Skeletal muscle satellite cell (primary cell): ENCODE results near the gene ENGASE.

Source experiments
- H3K27me3 ChIP-seq: 2 replicates; pipeline ENCODE4 v1.7.0; 2013; ENCODE audit warnings: low read length; ENCODE audit not compliant: control insufficient read depth, insufficient read depth
- H3K36me3 ChIP-seq: 2 replicates; pipeline ENCODE4 v1.7.0; 2013; ENCODE audit warnings: mild to moderate bottlenecking, control low read depth, low read length; ENCODE audit not compliant: insufficient read depth
- H3K4me1 ChIP-seq: 2 replicates; pipeline ENCODE4 v1.7.0; 2013; ENCODE audit warnings: low read length; ENCODE audit not compliant: control insufficient read depth, insufficient read depth
- H3K4me2 ChIP-seq: 2 replicates; pipeline ENCODE4 v1.7.0; 2013; ENCODE audit warnings: mild to moderate bottlenecking, low read length
- H3K4me3 ChIP-seq: 2 replicates; pipeline ENCODE4 v1.7.0; 2013; ENCODE audit warnings: low read length
- H3K9ac ChIP-seq: 2 replicates; pipeline ENCODE4 v1.7.0; 2013; ENCODE audit warnings: mild to moderate bottlenecking, low read depth, low read length, moderate library complexity
- H3K9me3 ChIP-seq: replicated peaks from 2 replicates; pipeline ENCODE4 v1.7.0; 2013; ENCODE audit warnings: mild to moderate bottlenecking, control low read depth, low read length

Gene ENGASE

DNA sequence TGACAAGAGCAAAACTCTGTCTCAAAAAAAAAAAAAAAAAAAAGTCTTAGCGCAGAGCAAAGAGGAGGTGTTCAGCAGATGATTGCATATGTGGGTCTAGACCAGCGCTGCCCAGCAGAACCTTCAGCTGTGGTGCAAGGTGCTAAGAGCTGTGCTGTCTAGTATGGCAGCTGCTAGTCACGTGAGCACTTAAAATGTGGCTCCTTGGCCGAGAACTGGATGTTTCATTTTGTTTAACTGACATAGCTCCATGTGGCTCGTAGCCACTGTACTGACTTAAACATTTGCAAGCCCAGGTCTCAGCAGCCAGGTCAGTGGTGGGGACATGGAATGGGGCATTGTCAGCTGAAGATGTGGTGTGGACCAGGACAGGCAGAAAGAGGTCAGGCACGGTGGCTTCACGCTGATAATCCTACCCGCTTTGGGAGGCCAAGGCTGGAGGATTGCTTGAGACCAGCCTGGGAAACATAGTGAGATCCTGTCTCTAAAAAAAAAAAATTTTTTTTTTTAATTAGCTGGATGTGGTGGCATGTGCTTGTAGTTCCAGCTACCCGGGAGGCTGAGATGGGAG lies 41.5 kb upstream of the ENGASE start:
- no peak overlapping the region for H3K4me3 ChIP-seq
- H3K36me3 ChIP-seq: no peaks in the 10 kb centered on the region
- H3K9me3 ChIP-seq: no peaks in the 10 kb centered on the region
- peaks cover 21% of the 10 kb centered on the region for H3K27me3 ChIP-seq
- no peak overlapping the region for H3K4me2 ChIP-seq
- peaks cover 33% of the 10 kb centered on the region for H3K4me1 ChIP-seq
- H3K9ac ChIP-seq: no peak overlapping the region

DNA sequence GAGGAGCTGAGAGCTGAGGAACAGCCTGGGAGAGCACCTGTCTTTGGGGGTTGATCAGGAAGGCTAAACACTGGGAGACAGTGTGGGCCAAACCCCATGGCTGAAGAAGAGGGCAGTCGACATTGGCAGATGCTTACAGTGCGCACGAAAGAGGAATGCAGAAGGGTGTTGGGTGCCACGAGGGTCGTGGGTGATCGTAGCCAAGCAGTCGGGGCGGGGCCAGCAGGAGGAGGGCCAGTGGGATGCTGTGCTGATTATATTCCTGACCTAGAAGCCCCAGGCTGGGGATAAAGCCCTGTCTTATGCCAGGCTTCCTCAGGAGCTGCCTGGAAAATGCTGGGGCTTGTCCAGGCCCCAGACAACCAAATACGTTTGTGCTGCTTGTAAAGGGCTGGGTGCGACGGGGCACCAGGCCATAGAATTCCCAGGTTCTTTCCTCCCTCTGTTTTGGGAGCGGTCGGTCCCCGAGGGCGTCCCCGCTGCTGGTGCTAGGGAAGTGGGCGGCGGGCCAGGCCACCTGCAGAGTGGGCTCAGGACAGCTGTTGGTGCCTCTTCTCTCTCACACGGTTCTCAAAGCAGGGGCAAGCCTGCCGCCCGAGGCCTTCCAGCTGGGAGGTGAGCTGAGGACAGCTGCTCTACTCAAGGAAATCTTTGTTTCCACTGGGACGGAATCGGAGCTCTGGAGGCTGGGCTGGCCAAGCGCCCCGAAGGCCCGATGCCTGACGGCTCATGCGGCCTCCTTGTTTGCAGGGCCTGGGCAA lies 40.7 kb upstream of the ENGASE start:
- H3K4me1 ChIP-seq: peaks cover 34% of the 10 kb centered on the region
- H3K4me2 ChIP-seq: no peak overlapping the region
- no peaks in the 10 kb centered on the region for H3K9me3 ChIP-seq
- H3K36me3 ChIP-seq: no peaks in the 10 kb centered on the region
- H3K27me3 ChIP-seq: peaks cover 18% of the 10 kb centered on the region
- H3K9ac ChIP-seq: no peak overlapping the region
- no peak overlapping the region for H3K4me3 ChIP-seq

DNA sequence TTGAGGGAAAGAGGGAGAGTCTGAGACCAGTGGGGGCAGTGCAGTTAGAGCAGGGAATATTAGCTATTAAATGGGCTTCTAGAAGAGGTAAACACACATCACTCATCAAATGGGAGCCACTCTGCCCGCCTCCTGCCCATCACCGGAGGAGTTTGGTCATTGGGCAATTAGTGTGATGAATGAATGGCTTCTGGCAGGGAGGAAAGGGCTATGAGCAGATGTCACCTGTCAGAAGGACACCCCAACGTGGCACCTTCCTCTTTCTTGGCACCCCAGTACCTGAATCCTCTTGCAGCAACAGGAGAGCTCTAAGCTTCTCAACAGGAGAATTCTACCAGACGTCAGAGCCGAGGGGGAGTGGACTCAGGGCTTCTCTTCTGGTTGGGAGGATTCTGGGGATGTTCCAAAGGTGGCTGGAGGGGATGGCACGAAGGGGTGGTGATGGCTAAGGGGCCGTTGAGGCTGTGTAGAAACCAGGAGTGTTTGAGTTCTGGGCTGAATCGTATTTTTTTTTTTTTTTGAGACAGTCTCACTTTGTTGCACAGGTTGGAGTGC lies 39.6 kb upstream of the ENGASE start:
- H3K4me1 ChIP-seq: peaks cover 33% of the 10 kb centered on the region

DNA sequence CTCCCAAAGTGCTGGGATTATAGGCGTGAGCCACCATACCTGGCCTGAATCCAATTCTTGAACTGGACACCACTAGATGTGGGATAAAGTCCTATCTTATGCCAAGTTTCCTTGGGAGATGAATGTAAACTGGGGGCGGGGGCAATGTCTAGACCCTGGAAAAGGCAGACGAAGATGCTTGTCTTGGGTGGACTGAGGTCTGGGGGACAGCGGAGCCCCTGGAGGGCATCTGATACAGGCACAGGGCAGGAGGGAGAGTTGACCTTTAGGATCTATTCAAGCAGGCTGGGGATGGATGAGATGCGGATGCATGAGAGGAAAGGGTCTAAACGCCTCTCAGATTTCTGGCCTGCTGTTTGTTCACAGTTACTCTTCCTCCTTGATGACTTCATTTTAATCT lies 38.9 kb upstream of the ENGASE start:
- Histone ChIP-seq H3K4me1 (peaks cover 31% of the 10 kb centered on the region), H3K27me3 (peaks cover 10% of the 10 kb centered on the region), H3K9ac (no peak overlapping the region), H3K4me3 (no peak overlapping the region), H3K9me3 (no peaks in the 10 kb centered on the region), H3K4me2 (no peak overlapping the region), H3K36me3 (no peaks in the 10 kb centered on the region)

More for the DNA sequence above, 39.6 kb upstream of the ENGASE start:
- H3K9ac ChIP-seq: no peak overlapping the region
- H3K36me3 ChIP-seq: no peaks in the 10 kb centered on the region
- H3K9me3 ChIP-seq: no peaks in the 10 kb centered on the region
- H3K4me3 ChIP-seq: no peak overlapping the region
- no peak overlapping the region for H3K4me2 ChIP-seq
- peaks cover 10% of the 10 kb centered on the region for H3K27me3 ChIP-seq

DNA sequence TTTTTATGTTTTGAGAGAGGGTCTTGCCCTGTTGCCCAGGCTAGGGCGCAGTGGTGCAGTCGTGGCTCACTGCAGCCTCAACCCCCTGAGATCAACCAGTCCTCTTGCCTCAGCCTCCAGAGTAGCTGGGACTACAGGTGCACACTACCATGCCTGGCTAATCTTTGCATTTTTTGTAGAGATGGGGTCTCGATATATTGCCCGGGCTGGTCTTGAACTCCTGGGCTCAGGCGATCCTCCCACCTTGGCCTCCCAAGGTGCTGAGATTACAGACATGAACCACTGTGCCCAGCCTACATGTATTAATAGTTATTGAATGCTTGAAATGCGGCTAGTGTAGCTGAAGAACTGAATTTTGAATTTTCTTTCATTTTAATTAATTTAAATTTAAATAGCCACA lies 38.4 kb upstream of the ENGASE start:
- no peaks in the 10 kb centered on the region for H3K9me3 ChIP-seq
- H3K36me3 ChIP-seq: no peaks in the 10 kb centered on the region
- peaks cover 31% of the 10 kb centered on the region for H3K4me1 ChIP-seq
- no peak overlapping the region for H3K9ac ChIP-seq
- no peak overlapping the region for H3K4me3 ChIP-seq
- H3K4me2 ChIP-seq: peak overlapping the region; percentile 27
- peaks cover 10% of the 10 kb centered on the region for H3K27me3 ChIP-seq

DNA sequence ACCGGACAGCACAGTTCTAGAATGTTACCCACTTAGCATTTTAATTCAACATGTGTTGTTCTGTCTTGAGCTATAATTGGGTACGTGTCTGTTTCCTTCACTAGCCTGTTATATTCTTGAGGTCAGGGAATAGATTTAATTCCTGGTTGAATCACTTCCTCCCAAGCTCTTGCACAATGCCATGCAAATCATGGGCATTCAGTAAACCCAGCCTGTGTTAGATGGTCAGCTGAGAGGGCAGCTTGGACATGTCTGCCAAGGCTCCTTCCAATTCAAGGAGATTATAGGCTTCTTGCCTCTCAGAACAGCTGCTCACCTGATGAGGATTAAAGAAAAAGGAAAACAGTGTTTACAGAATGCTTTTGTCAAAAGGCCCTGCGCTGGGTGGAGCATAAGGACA lies 38.0 kb upstream of the ENGASE start:
- Histone ChIP-seq H3K27me3 (peaks cover 8% of the 10 kb centered on the region), H3K4me1 (peaks cover 31% of the 10 kb centered on the region)

DNA sequence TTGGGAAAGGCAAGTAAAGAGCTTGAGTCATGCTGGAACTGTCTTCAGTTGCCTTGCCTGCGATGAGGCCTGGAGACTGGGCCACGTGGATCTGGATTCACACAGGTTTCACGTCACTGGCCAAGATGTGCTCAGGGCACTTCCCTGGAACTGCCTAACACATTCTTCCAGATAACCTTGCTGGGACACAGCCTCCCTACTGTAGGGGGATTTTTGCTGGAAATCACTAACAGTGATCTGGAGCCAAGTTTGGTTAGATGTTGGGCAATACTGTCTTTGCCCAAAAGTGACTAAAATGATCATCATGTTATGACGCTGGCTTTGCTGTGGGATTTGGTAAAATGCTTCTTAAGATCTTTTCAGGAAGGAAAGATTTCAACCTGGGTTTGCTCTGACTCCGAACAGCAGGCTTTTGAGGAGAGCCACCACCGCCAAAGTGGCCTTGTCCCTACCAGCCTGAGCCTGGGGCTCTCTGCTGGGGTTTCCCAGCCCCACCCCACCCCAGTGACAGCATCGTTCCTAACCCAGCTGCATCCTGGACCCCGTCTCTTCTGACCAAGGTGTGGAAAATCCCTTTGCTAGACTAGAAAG lies 36.0 kb upstream of the ENGASE start:
- Histone ChIP-seq H3K27me3 (no peaks in the 10 kb centered on the region), H3K36me3 (no peaks in the 10 kb centered on the region), H3K9ac (peak overlapping the region; percentile 54), H3K4me3 (no peak overlapping the region), H3K9me3 (no peaks in the 10 kb centered on the region), H3K4me1 (peaks cover 31% of the 10 kb centered on the region), H3K4me2 (peak overlapping the region; percentile 43)

More for the DNA sequence above, 38.0 kb upstream of the ENGASE start:
- H3K9ac ChIP-seq: peak overlapping the region; percentile 54
- H3K9me3 ChIP-seq: no peaks in the 10 kb centered on the region
- H3K36me3 ChIP-seq: no peaks in the 10 kb centered on the region
- peak overlapping the region; percentile 68 for H3K4me2 ChIP-seq
- no peak overlapping the region for H3K4me3 ChIP-seq

DNA sequence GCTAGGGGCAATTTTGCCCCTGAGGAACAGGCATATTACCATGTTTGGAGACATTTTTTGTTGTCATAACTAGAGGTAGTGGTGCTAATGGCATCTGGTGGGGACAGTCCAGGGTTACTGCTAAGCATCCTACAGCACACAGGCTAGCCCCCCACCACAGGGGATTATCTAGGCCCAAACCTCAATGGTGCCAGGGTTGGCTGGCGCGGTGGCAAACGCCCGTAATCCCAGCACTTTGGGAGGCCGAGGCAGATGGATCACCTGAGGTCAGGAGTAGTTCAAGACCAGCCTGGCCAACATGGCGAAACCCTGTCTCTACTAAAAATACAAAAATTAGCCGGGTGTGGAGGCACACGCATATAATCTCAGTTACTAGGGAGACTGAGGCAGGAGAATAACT lies 35.5 kb upstream of the ENGASE start:
- peaks cover 26% of the 10 kb centered on the region for H3K4me1 ChIP-seq
- peaks cover 1% of the 10 kb centered on the region for H3K27me3 ChIP-seq

DNA sequence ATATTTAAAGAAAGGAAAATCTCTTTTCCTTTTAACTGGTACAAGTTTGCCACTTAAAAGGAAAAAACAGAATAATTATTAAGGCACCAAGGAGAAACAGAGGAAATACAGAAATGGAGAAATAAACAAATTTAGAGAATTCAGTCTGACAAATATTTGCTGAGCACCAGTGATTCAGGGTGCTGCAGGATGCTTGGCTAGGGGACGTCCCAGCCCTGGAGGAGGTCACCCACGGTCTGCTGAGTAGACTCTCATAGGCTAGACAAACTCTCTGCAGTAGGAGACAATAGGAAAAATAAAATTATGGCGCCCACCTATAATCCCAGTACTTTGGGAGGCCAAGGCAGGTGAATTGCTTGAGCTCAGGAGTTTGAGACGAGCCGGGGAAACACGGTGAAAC lies 34.7 kb upstream of the ENGASE start:
- peaks cover 8% of the 10 kb centered on the region for H3K27me3 ChIP-seq
- H3K4me3 ChIP-seq: no peak overlapping the region
- no peaks in the 10 kb centered on the region for H3K9me3 ChIP-seq
- H3K9ac ChIP-seq: no peak overlapping the region
- H3K36me3 ChIP-seq: no peaks in the 10 kb centered on the region
- H3K4me2 ChIP-seq: no peak overlapping the region
- peaks cover 26% of the 10 kb centered on the region for H3K4me1 ChIP-seq

More for the DNA sequence above, 35.5 kb upstream of the ENGASE start:
- Histone ChIP-seq H3K4me3 (no peak overlapping the region), H3K9me3 (no peaks in the 10 kb centered on the region), H3K36me3 (no peaks in the 10 kb centered on the region), H3K9ac (peak overlapping the region; percentile 54), H3K4me2 (peak overlapping the region; percentile 43)

DNA sequence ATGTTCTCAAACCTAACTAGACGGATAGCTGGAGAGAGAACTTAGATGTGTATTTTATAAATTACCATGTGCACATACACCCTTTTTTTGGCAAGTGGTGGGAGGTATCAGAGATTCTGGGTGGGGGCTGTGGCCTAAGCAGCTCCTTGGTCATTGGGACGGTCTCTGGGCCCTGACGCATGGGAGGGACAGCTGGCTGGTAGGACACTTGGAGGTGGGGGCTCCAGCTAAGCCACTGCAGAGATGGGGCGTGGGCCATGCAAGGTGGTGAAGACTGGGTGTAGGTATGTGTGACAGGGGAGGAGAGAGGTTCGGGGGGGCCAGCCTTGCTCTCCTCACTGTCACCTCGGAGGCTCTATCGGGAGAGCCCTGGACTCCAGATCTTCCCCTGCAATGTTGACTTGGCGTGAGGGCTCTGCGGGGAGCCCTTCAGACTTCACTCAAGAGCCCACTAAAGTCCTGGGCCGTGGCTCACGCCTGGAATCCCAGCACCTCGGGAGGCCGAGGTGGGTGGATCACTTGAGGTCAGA lies 33.5 kb upstream of the ENGASE start:
- H3K9ac ChIP-seq: no peak overlapping the region
- no peaks in the 10 kb centered on the region for H3K9me3 ChIP-seq
- H3K36me3 ChIP-seq: no peaks in the 10 kb centered on the region
- peaks cover 13% of the 10 kb centered on the region for H3K27me3 ChIP-seq
- H3K4me1 ChIP-seq: peaks cover 22% of the 10 kb centered on the region
- H3K4me3 ChIP-seq: no peak overlapping the region
- H3K4me2 ChIP-seq: no peak overlapping the region

DNA sequence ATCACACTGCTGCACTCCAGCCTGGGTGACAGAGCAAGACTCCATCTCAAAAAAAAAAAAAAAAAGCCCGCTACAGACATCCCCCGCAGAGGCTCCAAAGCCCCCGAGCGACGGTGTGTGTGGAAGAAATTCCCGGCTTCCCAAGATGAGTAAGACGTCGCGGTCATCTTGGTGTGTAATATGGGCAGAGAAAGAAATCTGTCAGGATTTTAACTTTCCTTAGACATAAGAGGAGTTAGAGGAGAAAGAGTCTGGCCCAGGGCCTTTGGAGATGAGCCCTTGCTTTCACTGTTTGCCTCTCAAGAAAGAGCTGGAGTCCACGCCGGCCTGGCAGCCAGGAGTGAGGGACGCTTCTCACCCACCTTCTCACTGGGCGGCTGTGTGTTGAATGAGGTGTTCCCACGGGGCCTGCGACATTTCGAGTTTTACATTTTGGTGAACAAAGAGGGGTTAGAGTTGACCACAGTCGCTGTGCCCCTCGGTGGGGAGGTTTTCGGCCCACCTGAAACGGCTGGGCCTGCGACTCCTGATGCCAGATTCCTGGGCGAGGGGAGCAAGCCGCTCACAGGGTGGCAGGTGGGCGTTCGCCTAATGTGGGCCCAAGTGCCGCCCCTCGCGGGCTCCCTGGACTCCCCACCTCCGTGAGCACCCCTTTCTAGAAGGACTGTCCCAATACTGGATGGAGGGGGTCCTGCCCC lies 32.8 kb upstream of the ENGASE start:
- Histone ChIP-seq H3K4me2 (no peak overlapping the region), H3K9ac (no peak overlapping the region), H3K9me3 (no peaks in the 10 kb centered on the region), H3K27me3 (peaks cover 19% of the 10 kb centered on the region), H3K4me3 (no peak overlapping the region), H3K36me3 (no peaks in the 10 kb centered on the region), H3K4me1 (peaks cover 19% of the 10 kb centered on the region)
